NCI-H1092 treated with DMSO at 0.1 percent for 48 hours (cell line): Measurements from ENCODE around the gene IFT25.
"Not testable (repeated sequence)": the region's sequence is repeated elsewhere in the genome, so short reads cannot be mapped to it uniquely, and the experiment has no call there.

ENCODE experiments used
- DNase-seq: peaks from one replicate; lab custom pipeline; 2025; lab: John Stamatoyannopoulos, UW

IFT25 gene

GRCh38 chr1:53945433-53946251 lies at the start of gene IFT25:
Gene IFT25 (minus strand): TSS chr1:53945699. CDS start chr1:53940082, 5,617 bp downstream.
- DNase-seq: peak; percentile 93

GRCh38 chr1:53994516-53994915 lies 49.0 kb upstream of the IFT25 start:
- not testable (repeated sequence) for DNase-seq

- no peak for DNase-seq
These were observed 46.8 kb upstream of the IFT25 start for GRCh38 chr1:53992085-53992874.

GRCh38 chr1:53987880-53988279 lies 42.4 kb upstream of the IFT25 start:
- DNase-seq: no peak

GRCh38 chr1:53986458-53986857 lies 41.0 kb upstream of the IFT25 start:
- DNase-seq: no peak

- no peak for DNase-seq
These were observed 39.2 kb upstream of the IFT25 start for GRCh38 chr1:53984726-53985125.

- no peak for DNase-seq
These were observed 37.2 kb upstream of the IFT25 start for GRCh38 chr1:53982763-53983104.

GRCh38 chr1:53982034-53982762 lies 36.7 kb upstream of the IFT25 start:
- no peak for DNase-seq

GRCh38 chr1:53981220-53981619 lies 35.7 kb upstream of the IFT25 start:
- no peak for DNase-seq

GRCh38 chr1:53979712-53980450 lies 34.4 kb upstream of the IFT25 start:
- no peak for DNase-seq

GRCh38 chr1:53975861-53976260 lies 30.4 kb upstream of the IFT25 start:
- DNase-seq: no peak

GRCh38 chr1:53971718-53972117 lies 26.2 kb upstream of the IFT25 start:
- no peak for DNase-seq

- not testable (repeated sequence) for DNase-seq
These were observed 23.8 kb upstream of the IFT25 start for GRCh38 chr1:53969323-53969722.

- no peak for DNase-seq
These were observed 22.6 kb upstream of the IFT25 start for GRCh38 chr1:53968125-53968513.

- DNase-seq: no peak
These were observed 22.1 kb upstream of the IFT25 start for GRCh38 chr1:53967409-53968124.

GRCh38 chr1:53966794-53967193 lies 21.3 kb upstream of the IFT25 start:
- no peak for DNase-seq

- no peak for DNase-seq
These were observed 18.6 kb upstream of the IFT25 start for GRCh38 chr1:53964109-53964508.

- DNase-seq: no peak
These were observed 18.0 kb upstream of the IFT25 start for GRCh38 chr1:53963460-53963859.

- DNase-seq: no peak
These were observed 16.9 kb upstream of the IFT25 start for GRCh38 chr1:53962395-53962794.

GRCh38 chr1:53959664-53960250 lies 14.3 kb upstream of the IFT25 start:
- DNase-seq: no peak
